ENCODE results near the gene NPBWR2.

Gene NPBWR2

DNA sequence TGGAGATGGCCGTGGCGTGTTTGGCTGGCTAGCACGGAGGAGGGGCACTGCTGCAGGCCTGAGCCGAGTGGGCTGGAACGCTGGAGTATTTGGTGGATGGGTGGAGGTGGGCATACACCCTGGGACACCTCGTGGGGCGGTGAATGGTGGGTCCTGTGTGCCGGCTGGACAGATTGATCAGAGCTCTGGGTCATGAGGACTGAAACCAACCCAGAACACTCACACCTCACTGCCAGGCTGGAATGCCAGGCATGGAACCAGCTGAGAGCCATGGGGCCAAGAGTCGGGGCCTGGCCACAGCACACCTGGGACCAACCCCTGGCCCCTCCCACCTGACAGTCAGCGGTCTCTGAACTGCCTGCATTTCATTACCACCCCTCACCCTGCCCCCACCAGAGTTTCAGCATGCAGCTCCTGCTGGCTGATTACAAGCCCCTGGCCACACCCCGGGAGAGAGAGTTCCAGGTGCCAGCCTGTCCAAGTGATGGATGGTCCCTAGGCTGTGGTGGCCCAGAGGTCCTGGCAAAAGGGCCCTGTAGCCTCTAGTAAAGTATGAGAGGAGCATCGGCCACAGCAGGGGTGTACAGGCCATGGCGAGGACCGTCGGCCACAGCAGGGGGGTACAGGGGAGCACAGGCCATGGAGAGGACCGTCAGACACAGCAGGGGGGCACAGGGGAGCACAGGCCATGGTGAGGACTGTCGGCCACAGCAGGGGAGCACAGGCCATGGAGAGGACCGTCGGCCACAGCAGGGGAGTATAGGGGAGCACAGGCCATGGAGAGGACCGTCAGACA lies 3.3 kb downstream of the NPBWR2 start:
- Histone ChIP-seq H3K27me3 (ENCODE audit: insufficient read depth, low read length) (0 out of 2 replicates have a peak, but pooled peaks cover 5% of the 10 kb centered on the region), H3K4me3 (ENCODE audit: low read depth, low read length, poor library complexity, severe bottlenecking) (no peak overlapping the region), H3K9me3 (ENCODE audit: low read length) (no peaks in the 10 kb centered on the region), H3K36me3 (ENCODE audit: insufficient read depth, low read length) (no peaks in the 10 kb centered on the region), H3K27ac (ENCODE audit: low read depth, low read length, poor library complexity, severe bottlenecking) (no peak overlapping the region), H3K4me1 (ENCODE audit: insufficient read depth, low read length, severe bottlenecking) (peaks cover 54% of the 10 kb centered on the region), H3F3A (ENCODE audit: insufficient read depth, low read length) (no peaks in the 10 kb centered on the region), H3K9ac (ENCODE audit: low read length) (no peak overlapping the region), H2AFZ (ENCODE audit: low read length) (no peak overlapping the region), H3K79me2 (ENCODE audit: insufficient read depth, low read length) (no peaks in the 10 kb centered on the region), H3K4me2 (ENCODE audit: low read length) (no peak overlapping the region), H4K20me1 (ENCODE audit: insufficient read depth, low read length) (no peaks in the 10 kb centered on the region), H3K9me2 (ENCODE audit: low read depth, low read length) (no peaks in the 10 kb centered on the region)
- TF ChIP-seq EZH2 (IDR thresholded peaks at IDR 0.05; ENCODE audit: borderline replicate concordance, low read length) = no peak
- TF ChIP-seq, protein P1, sequence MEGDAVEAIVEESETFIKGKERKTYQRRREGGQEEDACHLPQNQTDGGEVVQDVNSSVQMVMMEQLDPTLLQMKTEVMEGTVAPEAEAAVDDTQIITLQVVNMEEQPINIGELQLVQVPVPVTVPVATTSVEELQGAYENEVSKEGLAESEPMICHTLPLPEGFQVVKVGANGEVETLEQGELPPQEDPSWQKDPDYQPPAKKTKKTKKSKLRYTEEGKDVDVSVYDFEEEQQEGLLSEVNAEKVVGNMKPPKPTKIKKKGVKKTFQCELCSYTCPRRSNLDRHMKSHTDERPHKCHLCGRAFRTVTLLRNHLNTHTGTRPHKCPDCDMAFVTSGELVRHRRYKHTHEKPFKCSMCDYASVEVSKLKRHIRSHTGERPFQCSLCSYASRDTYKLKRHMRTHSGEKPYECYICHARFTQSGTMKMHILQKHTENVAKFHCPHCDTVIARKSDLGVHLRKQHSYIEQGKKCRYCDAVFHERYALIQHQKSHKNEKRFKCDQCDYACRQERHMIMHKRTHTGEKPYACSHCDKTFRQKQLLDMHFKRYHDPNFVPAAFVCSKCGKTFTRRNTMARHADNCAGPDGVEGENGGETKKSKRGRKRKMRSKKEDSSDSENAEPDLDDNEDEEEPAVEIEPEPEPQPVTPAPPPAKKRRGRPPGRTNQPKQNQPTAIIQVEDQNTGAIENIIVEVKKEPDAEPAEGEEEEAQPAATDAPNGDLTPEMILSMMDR (IDR thresholded peaks at IDR 0.05; ENCODE audit: low read length) = no peak

DNA sequence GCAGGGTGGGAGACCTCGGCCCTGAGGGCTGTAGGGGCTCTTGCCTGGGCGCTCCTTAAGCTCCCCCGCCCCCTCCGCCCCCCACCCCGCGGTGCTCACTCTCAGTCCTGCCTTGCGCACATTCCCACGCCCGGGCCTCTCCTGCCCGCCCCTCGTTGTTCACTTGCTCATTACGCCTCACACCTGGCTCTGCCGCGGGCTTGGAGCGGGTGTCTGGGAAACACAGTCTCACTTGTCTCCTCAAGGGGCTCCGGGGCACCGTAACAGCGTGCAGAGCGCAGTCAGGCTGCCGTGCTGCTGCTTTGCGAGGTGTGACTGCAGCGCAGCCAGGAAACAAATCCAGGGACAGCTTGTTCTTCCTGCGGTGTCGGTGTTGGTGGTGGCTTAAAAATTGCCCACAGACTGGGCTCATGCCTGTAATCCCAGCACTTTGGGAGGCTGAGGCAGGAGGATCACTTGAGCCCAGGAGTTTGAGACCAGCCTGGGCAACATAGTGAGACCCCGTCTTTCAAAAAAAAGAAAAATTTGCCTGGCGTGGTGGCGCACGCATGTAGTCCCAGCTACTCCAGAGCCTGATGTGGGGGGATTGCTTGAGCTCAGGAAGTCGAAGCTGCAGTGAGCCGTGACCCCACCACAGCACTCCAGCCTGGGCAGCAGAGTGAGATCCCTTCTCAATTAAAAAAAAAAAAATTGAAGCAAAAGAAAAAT lies 4.6 kb downstream of the NPBWR2 start:
- no peaks in the 10 kb centered on the region for H3K36me3 ChIP-seq (ENCODE audit: insufficient read depth, low read length)
- no peak overlapping the region for H2AFZ ChIP-seq (ENCODE audit: low read length)
- peak overlapping the region; percentile 45; the same call in 1 of the 2 replicates for H3K9ac ChIP-seq (ENCODE audit: low read length)
- H3K4me2 ChIP-seq (ENCODE audit: low read length) = peak overlapping the region; percentile 71
- H3K4me3 ChIP-seq (ENCODE audit: low read depth, low read length, poor library complexity, severe bottlenecking) = peak overlapping the region; percentile 55
- H3K27ac ChIP-seq (ENCODE audit: low read depth, low read length, poor library complexity, severe bottlenecking) = no peak overlapping the region
- no peaks in the 10 kb centered on the region for H4K20me1 ChIP-seq (ENCODE audit: insufficient read depth, low read length)
- H3K4me1 ChIP-seq (ENCODE audit: insufficient read depth, low read length, severe bottlenecking) = peaks cover 48% of the 10 kb centered on the region
- H3K9me3 ChIP-seq (ENCODE audit: low read length) = no peaks in the 10 kb centered on the region
- no peaks in the 10 kb centered on the region for H3K27me3 ChIP-seq (ENCODE audit: insufficient read depth, low read length)
- H3K9me2 ChIP-seq (ENCODE audit: low read depth, low read length) = no peaks in the 10 kb centered on the region
- no peaks in the 10 kb centered on the region for H3K79me2 ChIP-seq (ENCODE audit: insufficient read depth, low read length)
- TF ChIP-seq, protein P1 (IDR thresholded peaks at IDR 0.05; ENCODE audit: low read length) = no peak
- no peak for TF ChIP-seq EZH2 (IDR thresholded peaks at IDR 0.05; ENCODE audit: borderline replicate concordance, low read length)
- no peaks in the 10 kb centered on the region for H3F3A ChIP-seq (ENCODE audit: insufficient read depth, low read length)

DNA sequence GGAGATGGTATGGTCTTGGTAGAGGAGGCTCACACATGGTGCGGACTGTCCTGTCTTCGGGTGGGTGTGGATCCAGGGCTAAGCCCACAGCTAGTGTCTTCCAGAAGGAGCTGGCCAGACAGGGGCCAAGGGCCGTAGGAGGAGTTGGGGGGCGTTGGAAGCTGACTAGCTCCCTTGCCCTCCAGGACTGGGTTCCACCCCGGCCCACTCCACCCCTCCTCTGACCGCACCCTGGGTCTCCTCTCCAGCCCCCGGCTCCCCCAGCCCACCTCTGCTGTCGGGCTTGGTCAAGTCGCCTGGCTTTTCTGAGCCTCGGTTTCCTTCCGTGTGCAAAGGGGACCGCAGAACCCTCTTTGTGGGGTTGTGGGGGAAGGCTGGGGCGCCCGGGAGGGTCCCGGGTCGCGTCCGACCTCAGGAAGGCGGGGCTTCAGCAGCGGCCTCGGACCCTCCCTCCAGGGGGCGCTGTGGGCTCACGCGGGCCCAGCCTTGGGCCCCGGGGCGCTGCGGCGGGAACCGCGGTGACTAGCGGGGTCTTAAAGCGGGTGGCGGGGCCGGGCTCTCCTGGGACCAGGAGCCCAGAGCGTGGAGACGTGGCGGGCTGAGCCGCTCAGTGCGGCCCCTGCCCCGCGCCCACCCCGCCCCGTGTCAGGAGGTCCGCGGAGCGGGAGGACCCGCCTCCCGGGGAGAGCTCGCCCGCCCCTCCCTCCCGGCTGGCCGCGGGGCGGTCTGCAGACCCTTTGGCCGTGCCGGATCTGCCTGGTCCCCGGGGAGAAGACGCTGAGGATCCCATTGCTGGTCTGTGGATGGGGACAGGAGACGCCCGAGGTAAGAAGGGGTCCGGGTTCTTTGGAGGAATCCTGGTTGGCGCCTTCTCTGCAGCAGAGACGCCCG lies 5.4 kb downstream of the NPBWR2 start:
- Histone ChIP-seq H3K4me1 (ENCODE audit: insufficient read depth, low read length, severe bottlenecking) (peaks cover 40% of the 10 kb centered on the region), H3K9me2 (ENCODE audit: low read depth, low read length) (no peaks in the 10 kb centered on the region), H3K27ac (ENCODE audit: low read depth, low read length, poor library complexity, severe bottlenecking) (no peak overlapping the region), H3F3A (ENCODE audit: insufficient read depth, low read length) (no peaks in the 10 kb centered on the region), H3K9me3 (ENCODE audit: low read length) (no peaks in the 10 kb centered on the region), H3K4me3 (ENCODE audit: low read depth, low read length, poor library complexity, severe bottlenecking) (peak overlapping the region; percentile 55), H3K9ac (ENCODE audit: low read length) (peak overlapping the region; percentile 45), H2AFZ (ENCODE audit: low read length) (no peak overlapping the region), H3K36me3 (ENCODE audit: insufficient read depth, low read length) (no peaks in the 10 kb centered on the region), H4K20me1 (ENCODE audit: insufficient read depth, low read length) (no peaks in the 10 kb centered on the region), H3K4me2 (ENCODE audit: low read length) (peak overlapping the region; percentile 71), H3K79me2 (ENCODE audit: insufficient read depth, low read length) (no peaks in the 10 kb centered on the region), H3K27me3 (ENCODE audit: insufficient read depth, low read length) (no peaks in the 10 kb centered on the region)
- no peak for TF ChIP-seq EZH2 (IDR thresholded peaks at IDR 0.05; ENCODE audit: borderline replicate concordance, low read length)
- TF ChIP-seq, protein P1 (IDR thresholded peaks at IDR 0.05; ENCODE audit: low read length) = peak; percentile 83
